IMR-90 (cell line): Measurements from ENCODE around the gene ZBED2. TPM values are rescaled to one million over a fixed set of nuclear protein-coding genes. Genes with fewer than 3 reads are reported as not detected.

ENCODE experiments used
- ATAC-seq: fragments of 200-7000 bp; cut with Tn5 transposase; 2 replicates; pipeline ENCODE4 v1.9.1; 2020; ENCODE audit warnings: low read depth, mild to moderate bottlenecking, moderate library complexity
- BruUV-seq: library from RNA; stranded (reverse); fragments of 400-500 nt; replicated peaks from 2 replicates; lab custom pipeline; 2021; lab: Mats Ljungman, UMichigan
- CTCF ChIA-PET: fragments of 300-600 bp; formaldehyde crosslinking; extraction: SDS; loops from one replicate; lab custom pipeline; 2021; ENCODE audit warnings: antibody characterized with exemption; lab: Yijun Ruan, JAX
- POLR2A ChIA-PET: fragments of 300-600 bp; sonication (Branson Sonifier 250); formaldehyde crosslinking; loops from one replicate; lab custom pipeline; 2022; ENCODE audit warnings: antibody characterized with exemption; ENCODE audit not compliant: unreplicated experiment; lab: Charles Lee
- DNase-seq: peaks from one replicate; pipeline ENCODE4 v3.0.0; 2013
- H2AFZ ChIP-seq: replicated peaks from 2 replicates; pipeline ENCODE3; 2013; ENCODE audit warnings: low read length, mild to moderate bottlenecking; ENCODE audit not compliant: poor library complexity
- H2AK5ac ChIP-seq: 2 replicates; pipeline ENCODE4 v1.6.1; 2013; ENCODE audit warnings: low read depth, low read length, inconsistent platforms
- H2AK9ac ChIP-seq: replicated peaks from 2 replicates; pipeline ENCODE3; 2013; ENCODE audit warnings: mild to moderate bottlenecking, low read depth, low read length, moderate library complexity; ENCODE audit not compliant: poor library complexity
- H2BK120ac ChIP-seq: 2 replicates; pipeline ENCODE4 v1.6.1; 2013; ENCODE audit warnings: low read depth, low read length, inconsistent platforms
- H2BK15ac ChIP-seq: 3 replicates; pipeline ENCODE4 v1.6.1; 2013; ENCODE audit warnings: low read depth, low read length, inconsistent platforms
- H2BK20ac ChIP-seq: 2 replicates; pipeline ENCODE4 v1.6.1; 2013; ENCODE audit warnings: low read depth, mild to moderate bottlenecking, inconsistent platforms, low read length, moderate library complexity
- H2BK5ac ChIP-seq: 2 replicates; pipeline ENCODE4 v1.6.1; 2013; ENCODE audit warnings: mild to moderate bottlenecking, low read depth, low read length, inconsistent platforms; ENCODE audit not compliant: poor library complexity, severe bottlenecking
- H3K14ac ChIP-seq: replicated peaks from 2 replicates; pipeline ENCODE4 v1.6.1; 2013; ENCODE audit warnings: low read depth, low read length, inconsistent platforms
- H3K18ac ChIP-seq: 2 replicates; pipeline ENCODE4 v1.6.1; 2013; ENCODE audit warnings: low read depth, low read length, control low read depth
- H3K23ac ChIP-seq: 2 replicates; pipeline ENCODE4 v1.6.1; 2013; ENCODE audit warnings: low read depth, low read length, inconsistent platforms
- H3K27ac ChIP-seq: 2 replicates; pipeline ENCODE4 v1.5.1; 2013; ENCODE audit warnings: mild to moderate bottlenecking, control low read depth, low read length; ENCODE audit not compliant: insufficient read depth
- H3K27me3 ChIP-seq: 2 replicates; pipeline ENCODE4 v1.6.1; 2013; ENCODE audit warnings: low read length; ENCODE audit not compliant: control insufficient read depth, insufficient read depth
- H3K36me3 ChIP-seq: 2 replicates; pipeline ENCODE4 v1.6.1; 2013; ENCODE audit warnings: low read length, mixed read lengths; ENCODE audit not compliant: control insufficient read depth, insufficient read depth
- H3K4ac ChIP-seq: 2 replicates; pipeline ENCODE4 v1.6.1; 2013; ENCODE audit warnings: low read depth, low read length, inconsistent platforms
- H3K4me1 ChIP-seq: 2 replicates; pipeline ENCODE4 v1.6.1; 2013; ENCODE audit warnings: low read length, mixed read lengths; ENCODE audit not compliant: control insufficient read depth, insufficient read depth
- H3K4me2 ChIP-seq: 2 replicates; pipeline ENCODE4 v1.6.1; 2013; ENCODE audit warnings: low read depth, mild to moderate bottlenecking, control low read depth, low read length, moderate library complexity
- H3K4me3 ChIP-seq: 2 replicates; pipeline ENCODE4 v1.5.1; 2013; ENCODE audit warnings: low read depth, mild to moderate bottlenecking, control low read depth, low read length, moderate library complexity; ENCODE audit not compliant: insufficient read depth
- H3K56ac ChIP-seq: 2 replicates; pipeline ENCODE4 v1.6.1; 2013; ENCODE audit warnings: low read length, inconsistent platforms; ENCODE audit not compliant: insufficient read depth; ENCODE audit errors: extremely low read depth
- H3K79me1 ChIP-seq, 2 experiments: 2 replicates each; pipeline ENCODE4 v1.6.1; 2013; ENCODE audit warnings: low read length in 2 of 2, inconsistent platforms in 1 of 2, low read depth in 1 of 2
- H3K9ac ChIP-seq: 2 replicates; pipeline ENCODE4 v1.6.1; 2013; ENCODE audit warnings: low read depth, low read length, control low read depth
- H3K9me1 ChIP-seq: 2 replicates; pipeline ENCODE4 v1.6.1; 2013; ENCODE audit warnings: low read length, inconsistent platforms; ENCODE audit not compliant: insufficient read depth
- H3K9me3 ChIP-seq: 2 replicates; pipeline ENCODE4 v1.6.1; 2013; ENCODE audit warnings: low read length; ENCODE audit not compliant: control insufficient read depth, insufficient read depth
- H4K20me1 ChIP-seq: 2 replicates; pipeline ENCODE4 v1.6.1; 2013; ENCODE audit warnings: low read length, inconsistent platforms; ENCODE audit not compliant: insufficient read depth
- H4K5ac ChIP-seq: 2 replicates; pipeline ENCODE4 v1.6.1; 2013; ENCODE audit warnings: mild to moderate bottlenecking, low read depth, low read length, control low read depth
- H4K8ac ChIP-seq, 2 experiments: 2 replicates each; pipeline ENCODE4 v1.6.1; 2013; ENCODE audit warnings: low read depth in 2 of 2, low read length in 2 of 2, control low read depth in 1 of 2, inconsistent platforms in 1 of 2
- H4K91ac ChIP-seq: 2 replicates; pipeline ENCODE4 v1.6.1; 2013; ENCODE audit warnings: low read depth, low read length, inconsistent platforms; ENCODE audit not compliant: insufficient read depth
- CEBPB ChIP-seq: IDR thresholded peaks from 2 replicates; pipeline ENCODE4 v1.6.1; 2012; ENCODE audit warnings: low read depth, low read length, improper control_type of control experiment
- CHD1 ChIP-seq: IDR thresholded peaks from 2 replicates; pipeline ENCODE4 v1.6.1; 2012; ENCODE audit warnings: low read depth, low read length, improper control_type of control experiment
- MAFK ChIP-seq: IDR thresholded peaks from 2 replicates; pipeline ENCODE4 v1.6.1; 2012; ENCODE audit warnings: low read depth, low read length, improper control_type of control experiment
- dilution Hi-C: fragments of 300-500 bp; cut with HindIII; formaldehyde crosslinking; loops from one replicate; pipeline ENCODE4 v1.14.3; 2018; ENCODE audit warnings: low sequenced_read_pairs; ENCODE audit not compliant: unreplicated experiment
- in situ Hi-C: fragments of 300-500 bp; cut with MboI; formaldehyde crosslinking; loops from 3 replicates; pipeline ENCODE4 v1.14.3; 2019; ENCODE audit warnings: low sequenced_read_pairs, inconsistent platforms, mixed read lengths
- intact Hi-C: fragments of 100-400 bp; cut with micrococcal nuclease; formaldehyde crosslinking; loops from 2 replicates; pipeline ENCODE4 v1.10.0; 2022
- polyA plus RNA-seq, 3 experiments: library from polyadenylated mRNA; depleted of rRNA; stranded (reverse); fragments of >200 nt; gene quantifications; 2 replicates each; pipeline ENCODE4 v1.2.3, GENCODE V29; 2012; ENCODE audit warnings: low replicate concordance in 1 of 3
- total RNA-seq: library from RNA; depleted of rRNA; stranded (reverse); fragments of >200 nt; gene quantifications from 2 replicates; pipeline ENCODE4 v1.2.3, GENCODE V29; 2012

The ZBED2 gene
- total and polyA plus RNA-seq, 2 of the 4 experiments (the other 2 are of a cell fraction) = 0.51 to 0.72 TPM

DNA sequence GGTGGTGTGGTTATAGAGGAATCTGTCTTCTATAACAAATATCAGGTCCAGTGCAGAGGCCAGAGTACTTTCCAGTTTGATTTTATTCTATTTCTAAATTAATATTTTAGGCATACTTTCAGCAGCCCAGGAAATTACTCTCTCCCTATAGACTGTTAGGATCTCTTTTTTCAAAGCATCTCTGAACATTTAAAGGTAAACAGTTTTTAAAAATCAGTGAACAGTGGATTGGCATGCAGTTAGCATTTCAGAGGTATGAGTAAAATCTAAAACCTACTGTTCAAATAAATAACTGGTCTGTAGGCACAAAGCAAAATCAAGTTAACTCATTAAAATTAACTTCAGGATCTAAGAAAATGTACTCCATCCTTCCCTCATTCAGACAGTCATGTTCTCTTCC lies 3.0 kb downstream of the ZBED2 start:
- in situ Hi-C loops = loop anchor here (25.0 kb wide), 2 partner anchors 270 to 370 kb away; partner anchors contain the start of gene PHLDB2
- CTCF ChIA-PET = no interaction called here

More for the DNA sequence above, 3.0 kb downstream of the ZBED2 start:
- no peak overlapping the region for H2AFZ ChIP-seq
- peak overlapping the region; percentile 97 for H2BK5ac ChIP-seq
- H2BK15ac ChIP-seq = peak overlapping the region; percentile 94
- no peaks in the 10 kb centered on the region for H3K27me3 ChIP-seq
- peak; percentile 61 for ATAC-seq
- dilution Hi-C loops = no loop called here
- no peak overlapping the region for H3K4me3 ChIP-seq
- BruUV-seq = no TSS peak
- H3K4me1 ChIP-seq = peaks cover 24% of the 10 kb centered on the region
- H3K4ac ChIP-seq = peak overlapping the region; percentile 99; the same call in 1 of the 2 replicates
- H3K23ac ChIP-seq = peak overlapping the region; percentile 97
- no peak overlapping the region; the same call in 1 of the 2 replicates for H3K18ac ChIP-seq
- H3K79me1 ChIP-seq = peaks cover 0 to 11% of the 10 kb centered on the region in 2 experiments; a peak in 2 of 4 replicates
- H4K5ac ChIP-seq = no peak overlapping the region; the same call in 1 of the 2 replicates
- peak overlapping the region; percentile 98 for H4K91ac ChIP-seq
- intact Hi-C loops = no loop called here
- DNase-seq = peak; percentile 64
- H3K9me3 ChIP-seq = no peaks in the 10 kb centered on the region
- H2BK20ac ChIP-seq = peak overlapping the region; percentile 99
- no peak overlapping the region for H2AK9ac ChIP-seq
- TF ChIP-seq CEBPB (no peak), MAFK (no peak), CHD1 (no peak)
- POLR2A ChIA-PET = no interaction called here
- peak overlapping the region; percentile 99 for H2BK120ac ChIP-seq
- peak overlapping the region; percentile 82 to 87 for H4K8ac ChIP-seq
- peak overlapping the region; percentile 88 for H3K14ac ChIP-seq
- H3K36me3 ChIP-seq = no peaks in the 10 kb centered on the region
- no peak overlapping the region; the same call in 1 of the 2 replicates for H3K27ac ChIP-seq
- H3K9me1 ChIP-seq = peaks cover 30% of the 10 kb centered on the region
- no peak overlapping the region for H3K9ac ChIP-seq
- H2AK5ac ChIP-seq = peak overlapping the region; percentile 97; the same call in 1 of the 2 replicates
- H4K20me1 ChIP-seq = no peaks in the 10 kb centered on the region
- peak overlapping the region; percentile 97 for H3K56ac ChIP-seq
- no peak overlapping the region for H3K4me2 ChIP-seq
